Skin of body (tissue), 3 donors: ENCODE measurements around the gene LIMA1. TPM values are rescaled to one million over a fixed set of nuclear protein-coding genes. Genes with fewer than 3 reads are reported as not detected.

Experiments used
- DNase-seq: peaks from one replicate; lab custom pipeline; 2025; lab: John Stamatoyannopoulos, UW
- small RNA-seq: library from RNA; depleted of rRNA; stranded (forward); fragments of <200 nt; gene quantifications from one replicate; pipeline ENCODE3, GENCODE V24; 2014; ENCODE audit warnings: low replicate concordance
- total RNA-seq: library from RNA; depleted of rRNA; stranded (reverse); fragments of >200 nt; gene quantifications from one replicate; pipeline ENCODE4 v1.2.3, GENCODE V29; 2014

The LIMA1 gene
- total RNA-seq, 1 donor from 2014 or later = 84.0 TPM

GRCh38 chr12:50145439-50145838 lies 137.9 kb downstream of the LIMA1 start:
- no peak for DNase-seq

GRCh38 chr12:50142993-50143392 lies 140.3 kb downstream of the LIMA1 start:
- DNase-seq = no peak

GRCh38 chr12:50132505-50133135 lies 150.7 kb downstream of the LIMA1 start:
- DNase-seq = no peak

GRCh38 chr12:50129290-50129689 lies 154.0 kb downstream of the LIMA1 start:
- DNase-seq = no peak

GRCh38 chr12:50127546-50127945 lies 155.8 kb downstream of the LIMA1 start:
- DNase-seq = no peak

Small RNA genes within 50 kb of the gene (small RNA-seq; reads per million reads assigned to genes)
- gene MIR1293 (not detected), gene RNU6-1093P (not detected)

Other genes starting within 250 kb of the LIMA1 start
- gene ASIC1, start 225.9 kb downstream of the LIMA1 start, total RNA-seq = 4.0 TPM
- 25.9 TPM for gene SMARCD1, start 198.2 kb downstream of the LIMA1 start, total RNA-seq
- 163 TPM for gene GPD1, start 179.5 kb downstream of the LIMA1 start, total RNA-seq
- 34.8 TPM for gene COX14, start 171.3 kb downstream of the LIMA1 start, total RNA-seq
- gene CERS5, start 116.2 kb downstream of the LIMA1 start, total RNA-seq = 40.8 TPM
- not detected for gene FAM186A, start 113.1 kb upstream of the LIMA1 start, total RNA-seq
- gene LARP4, start 117.4 kb upstream of the LIMA1 start, total RNA-seq = 55.7 TPM
- gene DIP2B, start 221.5 kb upstream of the LIMA1 start, total RNA-seq = 41.9 TPM